ENCODE measurements around the gene TENM4. TPM values are rescaled to one million over a fixed set of nuclear protein-coding genes. Genes with fewer than 3 reads are reported as not detected.
A peak's percentile ranks its signal among the peaks of the same experiment; 100 is the strongest.
"Not testable (repeated sequence)": the region's sequence is repeated elsewhere in the genome, so short reads cannot be mapped to it uniquely, and the experiment has no call there.

TENM4 gene
- total RNA-seq, 4 donors from 2014 or later = 0.88 to 61.5 (median 4.0) TPM

DNA sequence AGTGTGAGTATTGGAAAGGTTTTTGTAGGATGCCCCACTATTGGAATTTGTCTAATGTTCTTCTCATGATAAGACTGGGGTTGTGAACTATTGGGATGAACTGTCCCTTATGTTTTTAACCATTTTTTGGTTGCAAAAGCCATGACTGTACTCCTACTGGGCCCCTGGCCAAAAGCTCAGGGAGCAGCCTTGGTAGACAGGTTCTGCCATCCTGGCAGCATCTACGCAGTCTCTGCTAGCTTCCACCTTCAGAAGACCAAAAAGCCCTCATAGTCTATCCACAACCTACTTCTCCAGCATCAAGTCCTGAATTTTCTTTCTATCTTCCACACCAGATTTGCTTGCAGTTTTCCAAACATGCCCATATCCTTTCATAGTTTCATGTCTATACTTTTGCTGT lies 211.8 kb downstream of the TENM4 start:
- DNase-seq = no peak
- no peak for TF ChIP-seq POLR2A (IDR thresholded peaks at IDR 0.05)
- TF ChIP-seq, protein P1, sequence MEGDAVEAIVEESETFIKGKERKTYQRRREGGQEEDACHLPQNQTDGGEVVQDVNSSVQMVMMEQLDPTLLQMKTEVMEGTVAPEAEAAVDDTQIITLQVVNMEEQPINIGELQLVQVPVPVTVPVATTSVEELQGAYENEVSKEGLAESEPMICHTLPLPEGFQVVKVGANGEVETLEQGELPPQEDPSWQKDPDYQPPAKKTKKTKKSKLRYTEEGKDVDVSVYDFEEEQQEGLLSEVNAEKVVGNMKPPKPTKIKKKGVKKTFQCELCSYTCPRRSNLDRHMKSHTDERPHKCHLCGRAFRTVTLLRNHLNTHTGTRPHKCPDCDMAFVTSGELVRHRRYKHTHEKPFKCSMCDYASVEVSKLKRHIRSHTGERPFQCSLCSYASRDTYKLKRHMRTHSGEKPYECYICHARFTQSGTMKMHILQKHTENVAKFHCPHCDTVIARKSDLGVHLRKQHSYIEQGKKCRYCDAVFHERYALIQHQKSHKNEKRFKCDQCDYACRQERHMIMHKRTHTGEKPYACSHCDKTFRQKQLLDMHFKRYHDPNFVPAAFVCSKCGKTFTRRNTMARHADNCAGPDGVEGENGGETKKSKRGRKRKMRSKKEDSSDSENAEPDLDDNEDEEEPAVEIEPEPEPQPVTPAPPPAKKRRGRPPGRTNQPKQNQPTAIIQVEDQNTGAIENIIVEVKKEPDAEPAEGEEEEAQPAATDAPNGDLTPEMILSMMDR (IDR thresholded peaks at IDR 0.05) = no peak
- H3K27ac ChIP-seq = no peak overlapping the region
- no peaks in the 10 kb centered on the region for H3K27me3 ChIP-seq
- no peak overlapping the region for H3K4me3 ChIP-seq
- H3K36me3 ChIP-seq = no peaks in the 10 kb centered on the region
- no peaks in the 10 kb centered on the region for H3K9me3 ChIP-seq
- no peaks in the 10 kb centered on the region for H3K4me1 ChIP-seq
- intact Hi-C loops (cut with DNase I; ENCODE audit: low total_unique reads) = no loop called here

DNA sequence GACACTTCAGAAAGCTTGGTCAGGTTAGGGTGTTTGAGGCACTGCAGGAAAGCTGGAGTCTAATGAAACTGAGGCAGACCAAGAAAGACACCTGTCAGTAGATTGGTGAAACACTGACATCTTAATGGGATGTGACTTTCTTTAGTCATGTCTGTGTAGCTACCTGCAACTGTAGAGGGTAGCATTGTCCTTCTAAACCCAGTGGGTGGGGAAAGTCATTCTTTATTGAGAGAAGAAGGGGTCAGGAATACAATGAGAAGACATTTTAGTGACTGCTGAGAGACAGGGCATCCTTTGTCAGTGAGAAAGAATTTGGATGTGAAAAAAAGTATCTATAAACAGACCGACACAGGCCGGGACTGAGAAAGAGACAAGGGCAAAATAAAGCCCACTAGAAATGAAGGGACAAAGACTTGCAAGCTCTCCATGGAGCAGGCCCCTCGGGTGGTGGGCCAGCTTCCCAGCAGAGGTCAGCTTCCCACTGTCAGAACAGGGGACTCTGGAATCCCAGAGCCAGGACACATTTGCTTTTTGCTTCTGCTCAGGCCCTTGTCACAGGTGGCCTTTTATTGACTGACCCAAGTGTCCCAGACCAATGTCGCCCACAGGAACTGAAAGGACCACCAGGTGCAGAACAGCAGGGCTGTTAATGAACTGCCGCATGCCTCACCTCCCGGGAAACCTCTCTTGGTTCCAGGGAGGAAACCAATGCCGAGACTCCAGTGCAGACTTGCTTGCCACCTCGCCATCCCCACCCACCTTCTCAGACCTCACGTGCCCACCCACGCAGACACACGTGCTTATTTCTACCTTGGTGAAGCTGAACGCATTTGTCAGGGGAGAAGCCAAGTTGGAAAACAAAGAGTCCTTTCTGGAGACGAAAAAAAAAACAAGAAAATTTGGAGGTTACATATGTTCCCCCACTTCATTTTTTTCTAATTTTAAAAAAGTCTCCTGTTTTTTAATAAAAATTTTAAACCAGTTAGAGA lies 212.8 kb downstream of the TENM4 start:
- no peak overlapping the region for H3K4me3 ChIP-seq
- no peak overlapping the region for H3K27ac ChIP-seq
- intact Hi-C loops (cut with DNase I; ENCODE audit: low total_unique reads) = no loop called here
- no peaks in the 10 kb centered on the region for H3K36me3 ChIP-seq
- DNase-seq = no peak
- H3K4me1 ChIP-seq = no peaks in the 10 kb centered on the region
- H3K27me3 ChIP-seq = no peaks in the 10 kb centered on the region
- H3K9me3 ChIP-seq = no peaks in the 10 kb centered on the region
- no peak for TF ChIP-seq POLR2A (IDR thresholded peaks at IDR 0.05)
- TF ChIP-seq, protein P1 (IDR thresholded peaks at IDR 0.05) = no peak

DNA sequence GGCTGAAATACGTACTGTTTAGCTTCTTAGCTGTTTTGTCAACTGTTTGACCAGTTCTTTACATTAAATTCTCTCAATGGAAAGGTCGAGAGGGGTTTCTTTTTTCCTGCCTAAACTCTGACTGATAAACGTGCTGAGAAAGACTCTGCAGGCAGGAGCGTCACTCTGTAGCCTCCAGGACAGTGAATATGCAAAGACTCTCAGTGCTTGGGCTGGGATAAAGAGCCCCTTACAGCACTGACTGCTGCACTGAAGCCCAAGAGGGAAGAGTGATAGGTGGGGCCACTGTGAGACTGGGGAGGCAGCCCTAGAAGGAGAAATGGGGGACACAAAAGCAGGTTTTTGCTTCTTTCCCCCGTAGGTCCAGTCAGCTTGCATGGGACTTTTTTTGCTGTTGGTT lies 213.5 kb downstream of the TENM4 start:
- no peaks in the 10 kb centered on the region for H3K4me1 ChIP-seq
- H3K4me3 ChIP-seq = no peak overlapping the region
- no peak for TF ChIP-seq POLR2A (IDR thresholded peaks at IDR 0.05)
- TF ChIP-seq, protein P1 (IDR thresholded peaks at IDR 0.05) = no peak
- no peak for DNase-seq
- no peak overlapping the region for H3K27ac ChIP-seq
- no peaks in the 10 kb centered on the region for H3K9me3 ChIP-seq
- H3K36me3 ChIP-seq = no peaks in the 10 kb centered on the region
- intact Hi-C loops (cut with DNase I; ENCODE audit: low total_unique reads) = no loop called here
- no peaks in the 10 kb centered on the region for H3K27me3 ChIP-seq

DNA sequence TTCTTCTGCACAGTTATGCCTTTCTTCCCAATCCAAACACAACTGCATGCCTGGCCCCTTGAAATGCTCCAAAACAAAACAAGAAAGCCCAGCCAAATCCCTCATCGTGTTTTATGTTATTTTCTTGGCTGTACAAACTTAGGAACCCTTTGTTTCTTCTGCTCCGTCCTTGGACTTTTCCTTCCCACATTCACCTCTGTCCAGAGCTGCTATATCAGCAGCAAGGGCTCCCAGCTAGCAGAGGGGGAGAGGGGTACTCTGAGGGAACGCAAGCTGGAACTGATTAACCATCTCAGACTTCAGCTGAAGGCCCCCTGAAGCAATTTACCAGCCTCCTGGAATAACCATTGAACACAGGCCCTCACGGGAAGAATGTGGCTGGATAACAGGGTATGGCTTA lies 214.7 kb downstream of the TENM4 start:
- DNase-seq = no peak
- no peaks in the 10 kb centered on the region for H3K36me3 ChIP-seq
- TF ChIP-seq, protein P1 (IDR thresholded peaks at IDR 0.05) = no peak
- TF ChIP-seq POLR2A (IDR thresholded peaks at IDR 0.05) = no peak
- no peaks in the 10 kb centered on the region for H3K9me3 ChIP-seq
- no peaks in the 10 kb centered on the region for H3K4me1 ChIP-seq
- intact Hi-C loops (cut with DNase I; ENCODE audit: low total_unique reads) = no loop called here
- peak overlapping the region in 1 of 2 donors; percentile 14 for H3K27ac ChIP-seq
- no peak overlapping the region for H3K4me3 ChIP-seq
- H3K27me3 ChIP-seq = no peaks in the 10 kb centered on the region

DNA sequence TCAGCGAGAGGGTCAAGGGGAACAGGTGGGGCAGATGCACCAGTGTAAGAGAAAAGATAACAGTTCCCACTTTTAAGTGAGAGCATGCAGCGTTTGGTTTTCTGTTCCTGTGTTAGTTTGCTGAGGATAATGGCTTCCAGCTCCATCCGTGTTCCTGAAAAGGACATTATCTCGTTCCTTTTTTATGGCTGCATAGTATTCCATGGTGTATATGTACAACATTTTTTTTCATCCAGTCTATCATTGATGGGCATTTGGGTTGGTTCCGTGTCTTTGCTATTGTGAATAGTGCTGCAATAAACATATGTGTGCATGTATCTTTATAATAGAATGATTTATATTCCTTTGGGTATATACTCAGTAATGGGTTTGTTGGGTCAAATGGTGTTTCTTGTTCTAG lies 218.7 kb downstream of the TENM4 start:
- DNase-seq; intact Hi-C loops (cut with DNase I; ENCODE audit: low total_unique reads); H3K9me3 ChIP-seq; H3K36me3 ChIP-seq; H3K4me3 ChIP-seq; H3K27ac ChIP-seq; H3K4me1 ChIP-seq; H3K27me3 ChIP-seq: not testable (repeated sequence)

Data from uterus (tissue), 4 donors.